NCI-H748 (cell line): ENCODE results near the gene EZH2.

Source experiments
- DNase-seq: peaks from one replicate; lab custom pipeline; 2025; ENCODE audit not compliant: unreplicated experiment; lab: John Stamatoyannopoulos, UW

EZH2 gene

DNA sequence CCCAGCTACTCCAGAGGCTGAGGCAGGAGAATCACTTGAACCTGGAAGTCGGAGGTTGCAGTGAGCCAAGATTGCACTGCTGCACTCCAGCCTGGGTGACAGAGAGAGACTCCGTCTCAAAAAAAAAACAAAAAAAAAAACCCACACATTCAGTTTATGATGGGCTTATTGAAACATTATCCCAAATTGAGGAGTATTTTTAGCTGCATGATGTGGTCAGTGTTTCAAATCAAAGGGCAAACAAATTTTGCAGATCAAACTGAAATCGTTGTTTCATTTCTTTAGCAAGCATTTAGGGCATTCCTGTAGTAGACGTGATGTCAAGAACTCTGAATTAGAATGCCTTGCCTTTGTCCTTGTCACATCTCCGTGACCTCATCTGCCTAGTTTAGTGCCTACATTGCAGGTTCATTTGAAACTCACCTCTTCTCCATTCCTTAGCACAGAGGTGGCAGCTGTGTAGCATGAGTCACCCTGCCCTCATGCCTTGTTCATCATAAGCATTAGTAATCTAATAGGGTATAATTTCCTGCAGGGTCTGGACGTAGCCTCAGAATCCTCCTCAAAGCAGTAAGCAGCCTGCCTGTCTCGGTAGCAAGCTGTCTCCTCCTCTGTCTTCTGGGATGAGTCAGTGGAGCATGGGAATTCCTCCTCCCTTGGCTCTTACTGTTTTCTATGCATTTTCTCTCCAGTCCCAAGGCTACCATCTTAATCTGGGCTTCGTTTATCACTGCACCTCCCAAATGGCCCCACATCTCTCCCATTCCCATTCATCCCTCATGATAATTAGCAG lies 111.6 kb downstream of the EZH2 start:
- DNase-seq: no peak

GRCh38 chr7:148770004-148770403 lies 114.1 kb downstream of the EZH2 start:
- no peak for DNase-seq

- no peak for DNase-seq
Measured at GRCh38 chr7:148763622-148764021, 120.5 kb downstream of the EZH2 start.

GRCh38 chr7:148761499-148762278 lies 122.4 kb downstream of the EZH2 start:
- no peak for DNase-seq
